Measurements from ENCODE around the gene DUS3L.
"Not testable (repeated sequence)": the region's sequence is repeated elsewhere in the genome, so short reads cannot be mapped to it uniquely, and the experiment has no call there.

Gene DUS3L

GRCh38 chr19:5782945-5783919 lies 7.7 kb downstream of the DUS3L start:
- H2AK5ac ChIP-seq (ENCODE audit: low read length), result no peak overlapping the region
- H3K36me3 ChIP-seq (ENCODE audit: control insufficient read depth, insufficient read depth, low read length), result peaks cover 10% of the 10 kb centered on the region
- H3K4ac ChIP-seq (ENCODE audit: low read depth, low read length), result no peak overlapping the region
- H4K5ac ChIP-seq (ENCODE audit: low read length), result no peak overlapping the region
- H3K9ac ChIP-seq (ENCODE audit: low read length), result no peak overlapping the region
- H2BK5ac ChIP-seq (ENCODE audit: low read length), result no peak overlapping the region
- no peaks in the 10 kb centered on the region for H3K27me3 ChIP-seq (ENCODE audit: insufficient read depth, low read length, poor library complexity)
- H3K79me1 ChIP-seq (ENCODE audit: low read length), result no peaks in the 10 kb centered on the region
- no peak overlapping the region for H3K4me3 ChIP-seq (ENCODE audit: low read length)
- no peak overlapping the region for H3K27ac ChIP-seq (ENCODE audit: low read depth, low read length)
- no peak overlapping the region for H3K4me2 ChIP-seq (ENCODE audit: low read length)
- no peaks in the 10 kb centered on the region for H3K79me2 ChIP-seq (ENCODE audit: control insufficient read depth, insufficient read depth, low read length)
- no CpG with 5 or more reads among the region's 48 CpGs for WGBS (ENCODE audit: extremely low coverage, insufficient coverage, low lambda C conversion rate)
- H2BK120ac ChIP-seq (ENCODE audit: low read depth, low read length), result no peak overlapping the region
- H3K56ac ChIP-seq (ENCODE audit: low read length), result no peak overlapping the region
- H3K23ac ChIP-seq (ENCODE audit: low read length), result no peak overlapping the region
- no peak overlapping the region for H3K18ac ChIP-seq (ENCODE audit: low read length)
- no peak overlapping the region for H2BK15ac ChIP-seq (replicated peaks; ENCODE audit: low read depth)
- no peak overlapping the region for H4K8ac ChIP-seq (ENCODE audit: low read depth, low read length)
- no peaks in the 10 kb centered on the region for H3K4me1 ChIP-seq (ENCODE audit: control insufficient read depth, low read depth, low read length)
- DNase-seq, result no peak

- Histone ChIP-seq H2BK15ac (replicated peaks; ENCODE audit: low read depth) (no peak overlapping the region), H2BK5ac (ENCODE audit: low read length) (no peak overlapping the region), H4K5ac (ENCODE audit: low read length) (no peak overlapping the region), H3K56ac (ENCODE audit: low read length) (no peak overlapping the region), H3K4ac (ENCODE audit: low read depth, low read length) (no peak overlapping the region), H3K36me3 (ENCODE audit: control insufficient read depth, insufficient read depth, low read length) (peaks cover 7% of the 10 kb centered on the region), H3K79me2 (ENCODE audit: control insufficient read depth, insufficient read depth, low read length) (no peaks in the 10 kb centered on the region), H4K8ac (ENCODE audit: low read depth, low read length) (no peak overlapping the region), H3K23ac (ENCODE audit: low read length) (no peak overlapping the region), H3K27me3 (ENCODE audit: insufficient read depth, low read length, poor library complexity) (no peaks in the 10 kb centered on the region), H2BK120ac (ENCODE audit: low read depth, low read length) (no peak overlapping the region), H3K4me2 (ENCODE audit: low read length) (no peak overlapping the region), H3K18ac (ENCODE audit: low read length) (no peak overlapping the region), H2AK5ac (ENCODE audit: low read length) (no peak overlapping the region), H3K4me3 (ENCODE audit: low read length) (no peak overlapping the region), H3K79me1 (ENCODE audit: low read length) (no peaks in the 10 kb centered on the region), H3K9ac (ENCODE audit: low read length) (no peak overlapping the region), H3K4me1 (ENCODE audit: control insufficient read depth, low read depth, low read length) (no peaks in the 10 kb centered on the region), H3K27ac (ENCODE audit: low read depth, low read length) (no peak overlapping the region)
- DNase-seq, result no peak
- no CpG with 5 or more reads among the region's 9 CpGs for WGBS (ENCODE audit: extremely low coverage, insufficient coverage, low lambda C conversion rate)
Observed at GRCh38 chr19:5782322-5782721, 8.6 kb downstream of the DUS3L start.

GRCh38 chr19:5780916-5781315 lies 10.0 kb downstream of the DUS3L start:
- H3K56ac ChIP-seq (ENCODE audit: low read length); H3K23ac ChIP-seq (ENCODE audit: low read length); H3K4me1 ChIP-seq (ENCODE audit: control insufficient read depth, low read depth, low read length); H2BK5ac ChIP-seq (ENCODE audit: low read length); H2AK5ac ChIP-seq (ENCODE audit: low read length); H2BK15ac ChIP-seq (replicated peaks; ENCODE audit: low read depth); H3K18ac ChIP-seq (ENCODE audit: low read length); H4K8ac ChIP-seq (ENCODE audit: low read depth, low read length); H3K4me3 ChIP-seq (ENCODE audit: low read length); H3K4me2 ChIP-seq (ENCODE audit: low read length); H3K79me2 ChIP-seq (ENCODE audit: control insufficient read depth, insufficient read depth, low read length); H3K9ac ChIP-seq (ENCODE audit: low read length); H3K79me1 ChIP-seq (ENCODE audit: low read length); DNase-seq; H4K5ac ChIP-seq (ENCODE audit: low read length); H3K36me3 ChIP-seq (ENCODE audit: control insufficient read depth, insufficient read depth, low read length); H3K27ac ChIP-seq (ENCODE audit: low read depth, low read length); H3K4ac ChIP-seq (ENCODE audit: low read depth, low read length); H3K27me3 ChIP-seq (ENCODE audit: insufficient read depth, low read length, poor library complexity); H2BK120ac ChIP-seq (ENCODE audit: low read depth, low read length): not testable (repeated sequence)
- no CpG with 5 or more reads among the region's 11 CpGs for WGBS (ENCODE audit: extremely low coverage, insufficient coverage, low lambda C conversion rate)

GRCh38 chr19:5778402-5778801 lies 12.6 kb downstream of the DUS3L start:
- H3K4me2 ChIP-seq (ENCODE audit: low read length), result no peak overlapping the region
- H3K4ac ChIP-seq (ENCODE audit: low read depth, low read length), result no peak overlapping the region
- no peaks in the 10 kb centered on the region for H3K4me1 ChIP-seq (ENCODE audit: control insufficient read depth, low read depth, low read length)
- H2BK120ac ChIP-seq (ENCODE audit: low read depth, low read length), result no peak overlapping the region
- H3K27me3 ChIP-seq (ENCODE audit: insufficient read depth, low read length, poor library complexity), result no peaks in the 10 kb centered on the region
- no peak overlapping the region for H3K23ac ChIP-seq (ENCODE audit: low read length)
- DNase-seq, result no peak
- no peak overlapping the region for H2BK5ac ChIP-seq (ENCODE audit: low read length)
- H3K27ac ChIP-seq (ENCODE audit: low read depth, low read length), result no peak overlapping the region
- H2BK15ac ChIP-seq (replicated peaks; ENCODE audit: low read depth), result no peak overlapping the region
- no peak overlapping the region for H3K9ac ChIP-seq (ENCODE audit: low read length)
- no peak overlapping the region for H2AK5ac ChIP-seq (ENCODE audit: low read length)
- H3K79me1 ChIP-seq (ENCODE audit: low read length), result no peaks in the 10 kb centered on the region
- no peak overlapping the region for H3K18ac ChIP-seq (ENCODE audit: low read length)
- no peaks in the 10 kb centered on the region for H3K36me3 ChIP-seq (ENCODE audit: control insufficient read depth, insufficient read depth, low read length)
- no peak overlapping the region for H3K4me3 ChIP-seq (ENCODE audit: low read length)
- no peak overlapping the region for H4K5ac ChIP-seq (ENCODE audit: low read length)
- no peaks in the 10 kb centered on the region for H3K79me2 ChIP-seq (ENCODE audit: control insufficient read depth, insufficient read depth, low read length)
- H4K8ac ChIP-seq (ENCODE audit: low read depth, low read length), result no peak overlapping the region
- H3K56ac ChIP-seq (ENCODE audit: low read length), result no peak overlapping the region
- WGBS (ENCODE audit: extremely low coverage, insufficient coverage, low lambda C conversion rate), result no CpG with 5 or more reads among the region's 17 CpGs

- H2BK120ac ChIP-seq (ENCODE audit: low read depth, low read length), result no peak overlapping the region
- no peak overlapping the region for H3K27ac ChIP-seq (ENCODE audit: low read depth, low read length)
- no peak overlapping the region for H3K9ac ChIP-seq (ENCODE audit: low read length)
- no peak overlapping the region for H3K4me3 ChIP-seq (ENCODE audit: low read length)
- no peak overlapping the region for H3K4me2 ChIP-seq (ENCODE audit: low read length)
- no peaks in the 10 kb centered on the region for H3K79me2 ChIP-seq (ENCODE audit: control insufficient read depth, insufficient read depth, low read length)
- H2AK5ac ChIP-seq (ENCODE audit: low read length), result no peak overlapping the region
- no peaks in the 10 kb centered on the region for H3K79me1 ChIP-seq (ENCODE audit: low read length)
- H3K27me3 ChIP-seq (ENCODE audit: insufficient read depth, low read length, poor library complexity), result no peaks in the 10 kb centered on the region
- H3K18ac ChIP-seq (ENCODE audit: low read length), result no peak overlapping the region
- H2BK15ac ChIP-seq (replicated peaks; ENCODE audit: low read depth), result no peak overlapping the region
- H3K56ac ChIP-seq (ENCODE audit: low read length), result no peak overlapping the region
- no CpG with 5 or more reads among the region's 17 CpGs for WGBS (ENCODE audit: extremely low coverage, insufficient coverage, low lambda C conversion rate)
- H3K4ac ChIP-seq (ENCODE audit: low read depth, low read length), result no peak overlapping the region
- H3K23ac ChIP-seq (ENCODE audit: low read length), result no peak overlapping the region
- no peak overlapping the region for H4K5ac ChIP-seq (ENCODE audit: low read length)
- H3K36me3 ChIP-seq (ENCODE audit: control insufficient read depth, insufficient read depth, low read length), result no peaks in the 10 kb centered on the region
- H2BK5ac ChIP-seq (ENCODE audit: low read length), result no peak overlapping the region
- H4K8ac ChIP-seq (ENCODE audit: low read depth, low read length), result no peak overlapping the region
- DNase-seq, result no peak
- no peaks in the 10 kb centered on the region for H3K4me1 ChIP-seq (ENCODE audit: control insufficient read depth, low read depth, low read length)
Observed at GRCh38 chr19:5775668-5776309, 15.2 kb downstream of the DUS3L start.
